Fibroblast of lung (primary cell): ENCODE data around the gene USP46.

Experiments used
- EZH2 ChIP-seq: IDR thresholded peaks from 2 replicates; pipeline ENCODE4 v1.5.1; 2012; ENCODE audit warnings: low read length, control low read depth, mild to moderate bottlenecking; ENCODE audit errors: missing control alignments
- TF ChIP-seq, protein P1 (sequence below), 2 donors: IDR thresholded peaks in 1 of 2; conservative IDR thresholded peaks in 1 of 2; 1 replicate in 1 of 2; 2 replicates in 1 of 2; pipeline ENCODE4 v1.5.1; 2011 to 2012; ENCODE audit warnings: low read length in 2 of 2, control low read depth in 1 of 2, inconsistent platforms in 1 of 2, low read depth in 1 of 2, mild to moderate bottlenecking in 1 of 2

DNA sequence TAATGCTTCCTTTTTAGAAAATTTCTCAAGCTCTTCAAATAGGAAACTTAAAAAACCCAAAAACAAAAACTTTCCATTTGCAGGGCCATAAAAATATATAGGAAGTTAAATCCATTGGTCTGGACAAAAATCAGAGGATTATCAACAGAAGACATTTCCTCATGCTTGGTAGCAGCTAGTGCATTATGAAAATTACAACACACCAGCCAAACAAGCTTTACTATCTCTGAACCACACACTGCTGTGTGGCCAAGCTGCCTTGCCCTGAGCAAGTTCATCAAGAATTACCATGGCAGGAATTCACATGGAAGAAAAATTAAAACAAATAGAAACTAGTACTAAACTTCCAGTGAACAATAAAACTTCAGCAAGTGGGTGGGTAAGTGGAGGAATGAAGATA is 3.6 kb downstream of the USP46 start:
- no peak for TF ChIP-seq EZH2
- TF ChIP-seq, protein P1, sequence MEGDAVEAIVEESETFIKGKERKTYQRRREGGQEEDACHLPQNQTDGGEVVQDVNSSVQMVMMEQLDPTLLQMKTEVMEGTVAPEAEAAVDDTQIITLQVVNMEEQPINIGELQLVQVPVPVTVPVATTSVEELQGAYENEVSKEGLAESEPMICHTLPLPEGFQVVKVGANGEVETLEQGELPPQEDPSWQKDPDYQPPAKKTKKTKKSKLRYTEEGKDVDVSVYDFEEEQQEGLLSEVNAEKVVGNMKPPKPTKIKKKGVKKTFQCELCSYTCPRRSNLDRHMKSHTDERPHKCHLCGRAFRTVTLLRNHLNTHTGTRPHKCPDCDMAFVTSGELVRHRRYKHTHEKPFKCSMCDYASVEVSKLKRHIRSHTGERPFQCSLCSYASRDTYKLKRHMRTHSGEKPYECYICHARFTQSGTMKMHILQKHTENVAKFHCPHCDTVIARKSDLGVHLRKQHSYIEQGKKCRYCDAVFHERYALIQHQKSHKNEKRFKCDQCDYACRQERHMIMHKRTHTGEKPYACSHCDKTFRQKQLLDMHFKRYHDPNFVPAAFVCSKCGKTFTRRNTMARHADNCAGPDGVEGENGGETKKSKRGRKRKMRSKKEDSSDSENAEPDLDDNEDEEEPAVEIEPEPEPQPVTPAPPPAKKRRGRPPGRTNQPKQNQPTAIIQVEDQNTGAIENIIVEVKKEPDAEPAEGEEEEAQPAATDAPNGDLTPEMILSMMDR (conservative IDR thresholded peaks at IDR 0.05 in 1 of 2, IDR thresholded peaks at IDR 0.05 in 1 of 2; ENCODE audit: low read depth in 1 of 2, low read length in 2 of 2) = no peak
